K562 (cell line): Measurements from ENCODE around the gene VAT1L. TPM values are rescaled to one million over a fixed set of nuclear protein-coding genes. Genes with fewer than 3 reads are reported as not detected.

ENCODE experiments used
- ATAC-seq: fragments of 200-7000 bp; cut with Tn5 transposase; 3 replicates; pipeline ENCODE4 v1.9.1; 2020; ENCODE audit warnings: moderate library complexity
- BruUV-seq: library from RNA; stranded (reverse); fragments of 400-500 nt; replicated peaks from 2 replicates; lab custom pipeline; 2021; lab: Mats Ljungman, UMichigan
- CTCF ChIA-PET: fragments of 300-600 bp; formaldehyde crosslinking; extraction: SDS; loops from one replicate; lab custom pipeline; 2021; ENCODE audit warnings: low intra/inter-chr PET ratio; lab: Yijun Ruan, JAX
- POLR2A ChIA-PET: fragments of 300-600, 350-650 bp; sonication (Branson Sonifier 250); formaldehyde crosslinking; extraction: SDS; loops from one replicate; lab custom pipeline; 2021; ENCODE audit warnings: antibody characterized with exemption, inconsistent platforms; lab: Yijun Ruan, JAX
- DNase-seq, 4 experiments: peaks; one replicate each; pipeline versions ENCODE4 v3.0.0 to v3.0.0-alpha.2; 2011 to 2018; ENCODE audit warnings: low spot score in 3 of 4, mixed read lengths in 3 of 4; ENCODE audit errors: extremely low read depth in 1 of 4
- FAIRE-seq: peaks from 2 replicates; lab custom pipeline; 2011; peaks lifted over from hg19 to GRCh38; lab: Jason Lieb, UNC
- H2AFZ ChIP-seq: 2 replicates; pipeline ENCODE4 v1.6.0; 2011; ENCODE audit warnings: low read depth, low read length, control low read depth, inconsistent platforms
- H3K27ac ChIP-seq: fragments of 200-600 bp; 3 replicates; pipeline ENCODE4 v1.8.0; 2011; ENCODE audit warnings: low read depth, mild to moderate bottlenecking, control low read depth, inconsistent platforms, low read length, moderate library complexity, mixed read lengths; ENCODE audit errors: extremely low read depth
- H3K27me3 ChIP-seq, 2 experiments: fragments of 300-600 bp in 1 of 2; 2 replicates in 1 of 2; 3 replicates in 1 of 2; pipeline versions ENCODE4 v1.6.0 to v1.8.0; 2011; ENCODE audit warnings: inconsistent platforms in 2 of 2, low read length in 2 of 2, mild to moderate bottlenecking in 1 of 2, mixed read lengths in 1 of 2, moderate library complexity in 1 of 2; ENCODE audit not compliant: control insufficient read depth in 2 of 2, insufficient read depth in 2 of 2
- H3K36me3 ChIP-seq: fragments of 300-600 bp; 3 replicates; pipeline ENCODE4 v1.8.0; 2011; ENCODE audit warnings: mild to moderate bottlenecking, low read length, inconsistent platforms; ENCODE audit not compliant: control insufficient read depth, insufficient read depth
- H3K4me1 ChIP-seq, 2 experiments: fragments of 200-600 bp in 1 of 2; replicated peaks in 1 of 2; 2 replicates in 1 of 2; 3 replicates in 1 of 2; pipeline versions ENCODE4 v1.5.1 to v1.8.0; 2011; ENCODE audit warnings: inconsistent platforms in 2 of 2, low read length in 2 of 2, mild to moderate bottlenecking in 1 of 2, mixed read lengths in 1 of 2, moderate library complexity in 1 of 2; ENCODE audit not compliant: control insufficient read depth in 2 of 2, insufficient read depth in 2 of 2
- H3K4me2 ChIP-seq: 2 replicates; pipeline ENCODE4 v1.6.1; 2011; ENCODE audit warnings: low read length, control low read depth, inconsistent platforms, mixed read lengths; ENCODE audit not compliant: insufficient read depth
- H3K4me3 ChIP-seq: fragments of 200-600 bp; sonication (generic), shearing (Covaris generic); 2 replicates; pipeline ENCODE4 v1.5.1; 2016; ENCODE audit warnings: control low read depth, inconsistent platforms
- H3K79me2 ChIP-seq: fragments of 200-600 bp; 3 replicates; pipeline ENCODE4 v1.8.0; 2011; ENCODE audit warnings: low read length, inconsistent platforms; ENCODE audit not compliant: control insufficient read depth, insufficient read depth
- H3K9ac ChIP-seq, 2 experiments: 2 replicates each; pipeline versions ENCODE4 v1.6.0 to v1.6.1; 2011; ENCODE audit warnings: low read depth in 2 of 2, low read length in 2 of 2, control low read depth in 1 of 2, inconsistent platforms in 1 of 2, mild to moderate bottlenecking in 1 of 2, mixed read lengths in 1 of 2; ENCODE audit not compliant: insufficient read depth in 1 of 2
- H3K9me1 ChIP-seq: one replicate; pipeline ENCODE4 v1.6.0; 2011; ENCODE audit warnings: inconsistent platforms, mild to moderate bottlenecking, low read length, moderate library complexity; ENCODE audit not compliant: control insufficient read depth, insufficient read depth
- H3K9me3 ChIP-seq: replicated peaks from 2 replicates; pipeline ENCODE4 v1.5.1; 2011; ENCODE audit warnings: low read depth, low read length, inconsistent platforms; ENCODE audit not compliant: control insufficient read depth, insufficient read depth
- H4K20me1 ChIP-seq: replicated peaks from 2 replicates; pipeline ENCODE4 v1.6.1; 2011; ENCODE audit warnings: low read length, inconsistent platforms, mixed read lengths; ENCODE audit not compliant: control insufficient read depth, insufficient read depth
- CBFB ChIP-seq: sonication (generic); formaldehyde crosslinking; IDR thresholded peaks from 2 replicates; pipeline ENCODE4 v1.4.0; 2020; ENCODE audit warnings: mild to moderate bottlenecking, missing genetic modification reagents
- CXXC5 ChIP-seq: fragments of 250-450 bp; sonication (Bioruptor Pico); IDR thresholded peaks from 2 replicates; pipeline ENCODE4 v1.8.0; 2022; ENCODE audit warnings: inconsistent platforms, mild to moderate bottlenecking, moderate library complexity
- DNMT1 ChIP-seq: fragments of 450-650 bp; IDR thresholded peaks from 2 replicates; pipeline ENCODE4 v1.6.1; 2016; ENCODE audit warnings: antibody characterized with exemption, mild to moderate bottlenecking
- LCOR ChIP-seq: sonication (generic); formaldehyde crosslinking; IDR thresholded peaks from 2 replicates; pipeline ENCODE4 v1.8.0; 2022; ENCODE audit warnings: mild to moderate bottlenecking, missing genetic modification reagents
- THAP7 ChIP-seq: fragments of 250-450 bp; sonication (Bioruptor Pico); IDR thresholded peaks from 2 replicates; pipeline ENCODE4 v1.5.0; 2021
- ZNF316 ChIP-seq: fragments of 450-650 bp; IDR thresholded peaks from 2 replicates; pipeline ENCODE4 v1.6.1; 2016
- ZNF695 ChIP-seq: fragments of 450-650 bp; formaldehyde crosslinking; IDR thresholded peaks from 2 replicates; pipeline ENCODE4 v1.4.0; 2020; ENCODE audit warnings: mild to moderate bottlenecking, moderate library complexity
- WGBS: fragments of 100-300 bp; shearing (Covaris generic); methylation state at CpG from one replicate; pipeline ENCODE4 v1.1.6; 2016; ENCODE audit warnings: low coverage, mixed read lengths; ENCODE audit not compliant: insufficient coverage; ENCODE audit errors: missing lambda C conversion rate; 5-methylcytosine and 5-hydroxymethylcytosine counted together
- in situ Hi-C: fragments of 300-500 bp; cut with MboI; formaldehyde crosslinking; loops from 4 replicates; pipeline ENCODE4 v1.15.0; 2018; ENCODE audit warnings: inconsistent platforms, mixed read lengths
- intact Hi-C: fragments of 100-400 bp; cut with micrococcal nuclease; formaldehyde crosslinking; loops from 2 replicates; pipeline ENCODE4 v1.14.2; 2022
- polyA plus RNA-seq, 8 experiments: library from polyadenylated mRNA; depleted of rRNA in 4 of 8; stranded (reverse) in 5 of 8; unstranded in 3 of 8; fragments of >200 nt; fragmentation: Nextera tagmentation in 2 of 8; fragmentation: Illumina TruSeq in 1 of 8; extraction: Ambion mirVana in 2 of 8; extraction: Trizol in 1 of 8; gene quantifications; 2 replicates each; pipeline versions ENCODE4 v1.2.1 to v1.2.3, GENCODE V29; 2011 to 2014; ENCODE audit warnings: inconsistent platforms in 1 of 8, missing spikeins in 1 of 8
- total RNA-seq, 7 experiments: library from RNA; depleted of rRNA in 6 of 7; stranded (reverse); fragments of >200 nt in 6 of 7; fragmentation: Illumina TruSeq in 2 of 7; extraction: Trizol in 2 of 7; gene quantifications; 2 replicates each; pipeline versions ENCODE4 v1.2.1 to v1.2.3, GENCODE V29; 2011 to 2021; ENCODE audit warnings: low replicate concordance in 1 of 7

Gene VAT1L
- total and polyA plus RNA-seq, 9 of the 15 experiments (the other 6 are each of a cell fraction or from before 2014, with no cell fraction given) = 0.01 TPM; not detected in 8

GRCh38 chr16:77967054-77967904 lies 178.9 kb downstream of the VAT1L start:
- FAIRE-seq (no peak), DNase-seq (no peak), ATAC-seq (no peak)
- ChIA-PET CTCF (no interaction called here), POLR2A (interaction anchor here (0.6 to 0.8 kb wide), 2 partner anchors 670 to 720 kb away, joined by 3 read pairs; no protein-coding TSS in a partner anchor)
- Histone ChIP-seq H2AFZ (no peak overlapping the region), H3K36me3 (no peaks in the 10 kb centered on the region), H3K9me1 (no peaks in the 10 kb centered on the region), H3K27me3 (peaks cover 0 to 2% of the 10 kb centered on the region in 2 experiments; a peak in 2 of 5 replicates), H3K4me2 (no peak overlapping the region), H3K27ac (no peak overlapping the region), H3K79me2 (no peaks in the 10 kb centered on the region), H3K9ac (no peak overlapping the region), H4K20me1 (0 out of 2 replicates have a peak, but pooled peaks cover 5% of the 10 kb centered on the region), H3K4me1 (no peaks in the 10 kb centered on the region), H3K4me3 (no peak overlapping the region), H3K9me3 (no peaks in the 10 kb centered on the region)
- in situ Hi-C loops = loop anchor here (25.0 kb wide), 1 partner anchor 730 kb away; no protein-coding TSS in a partner anchor
- no TSS peak for BruUV-seq
- no peak for TF ChIP-seq CXXC5 (CRISPR knock-in tag)
- no peak for TF ChIP-seq ZNF695
- TF ChIP-seq DNMT1 = no peak
- TF ChIP-seq LCOR (CRISPR knock-in tag) = no peak
- no peak for TF ChIP-seq CBFB
- no peak for TF ChIP-seq ZNF316
- no peak for TF ChIP-seq THAP7 (CRISPR knock-in tag)
- 2% methylated on average over 7 of the region's 7 CpGs for WGBS
- intact Hi-C loops = no loop called here
